Endothelial cell of umbilical vein (primary cell): ENCODE data around the gene ATP5PD. TPM values are rescaled to one million over a fixed set of nuclear protein-coding genes. Genes with fewer than 3 reads are reported as not detected.
A peak's percentile ranks its signal among the peaks of the same experiment; 100 is the strongest.

ENCODE experiments used
- BruUV-seq: library from RNA; stranded (reverse); fragments of 400-500 nt; replicated peaks from 2 replicates; lab custom pipeline; 2021; lab: Mats Ljungman, UMichigan
- CTCF ChIA-PET: fragments of 300-600, 350-600 bp; sonication (Branson Sonifier 250); formaldehyde crosslinking; loops from one replicate; lab custom pipeline; 2021; ENCODE audit warnings: antibody characterized with exemption, inconsistent platforms; lab: Charles Lee
- POLR2A ChIA-PET: fragments of 300-600, 350-600 bp; sonication (Branson Sonifier 250); formaldehyde crosslinking; loops from one replicate; lab custom pipeline; 2021; ENCODE audit warnings: antibody characterized with exemption, inconsistent platforms; lab: Charles Lee
- DNase-seq: peaks from one replicate; pipeline ENCODE4 v3.0.0-alpha.2; 2011; ENCODE audit warnings: low read depth, low spot score
- FAIRE-seq: peaks from 2 replicates; lab custom pipeline; 2011; peaks lifted over from hg19 to GRCh38; lab: Jason Lieb, UNC
- H2AFZ ChIP-seq: 2 replicates; pipeline ENCODE4 v1.6.0; 2012; ENCODE audit warnings: low read depth, low read length, control low read depth, inconsistent platforms
- H3K27ac ChIP-seq: 2 replicates; pipeline ENCODE4 v1.5.1; 2011; ENCODE audit warnings: low read depth, mild to moderate bottlenecking, control low read depth, low read length, moderate library complexity; ENCODE audit not compliant: insufficient read depth
- H3K27me3 ChIP-seq, 2 experiments: 2 replicates each; pipeline versions ENCODE4 v1.6.0 to v1.6.1; 2011; ENCODE audit warnings: low read length in 2 of 2, mixed read lengths in 1 of 2; ENCODE audit not compliant: control insufficient read depth in 2 of 2, insufficient read depth in 2 of 2
- H3K36me3 ChIP-seq, 2 experiments: 2 replicates in 1 of 2; 3 replicates in 1 of 2; pipeline ENCODE4 v1.5.1; 2011; ENCODE audit warnings: low read length in 2 of 2, mild to moderate bottlenecking in 1 of 2, moderate library complexity in 1 of 2; ENCODE audit not compliant: control insufficient read depth in 2 of 2, insufficient read depth in 2 of 2; ENCODE audit errors: extremely low read depth in 1 of 2
- H3K4me1 ChIP-seq: 3 replicates; pipeline ENCODE4 v1.5.1; 2011; ENCODE audit warnings: mild to moderate bottlenecking, low read length; ENCODE audit not compliant: control insufficient read depth, insufficient read depth; ENCODE audit errors: extremely low read depth
- H3K4me2 ChIP-seq: 2 replicates; pipeline ENCODE4 v1.6.1; 2011; ENCODE audit warnings: low read length, control low read depth, mixed read lengths; ENCODE audit not compliant: insufficient read depth
- H3K4me3 ChIP-seq, 3 experiments: fragments of 200-600 bp in 1 of 3; sonication (generic), shearing (Covaris generic) in 1 of 3; replicated peaks in 1 of 3; 2 replicates each; pipeline ENCODE4 v1.5.1; 2011 to 2016; ENCODE audit warnings: control low read depth in 3 of 3, low read length in 3 of 3, mild to moderate bottlenecking in 2 of 3, inconsistent platforms in 1 of 3, low read depth in 1 of 3, moderate library complexity in 1 of 3; ENCODE audit not compliant: insufficient read depth in 1 of 3
- H3K79me2 ChIP-seq: 2 replicates; pipeline ENCODE4 v1.6.0; 2012; ENCODE audit warnings: low read length, inconsistent platforms; ENCODE audit not compliant: control insufficient read depth, insufficient read depth
- H3K9ac ChIP-seq: replicated peaks from 2 replicates; pipeline ENCODE3; 2011; ENCODE audit warnings: low read length, control low read depth; ENCODE audit not compliant: insufficient read depth; ENCODE audit errors: extremely low read depth
- H3K9me1 ChIP-seq: replicated peaks from 3 replicates; pipeline ENCODE4 v1.6.0; 2011; ENCODE audit warnings: mild to moderate bottlenecking, low read length; ENCODE audit not compliant: control insufficient read depth, insufficient read depth; ENCODE audit errors: extremely low read depth
- H3K9me3 ChIP-seq: replicated peaks from 2 replicates; pipeline ENCODE4 v1.5.1; 2012; ENCODE audit warnings: low read length, inconsistent platforms; ENCODE audit not compliant: control insufficient read depth, insufficient read depth
- H4K20me1 ChIP-seq: replicated peaks from 2 replicates; pipeline ENCODE3; 2011; ENCODE audit warnings: mild to moderate bottlenecking, low read length; ENCODE audit not compliant: control insufficient read depth, insufficient read depth; ENCODE audit errors: extremely low read depth
- CTCF ChIP-seq, 2 donors: IDR thresholded peaks; 1 replicate in 1 of 2; 2 replicates in 1 of 2; pipeline ENCODE4 v1.5.1; 2011; ENCODE audit warnings: low read length in 2 of 2, mild to moderate bottlenecking in 2 of 2, moderate library complexity in 2 of 2, control low read depth in 1 of 2, inconsistent platforms in 1 of 2, low read depth in 1 of 2; ENCODE audit not compliant: insufficient read depth in 1 of 2; ENCODE audit errors: extremely low read depth in 1 of 2
- EZH2 ChIP-seq: IDR thresholded peaks from 2 replicates; pipeline ENCODE4 v1.6.1; 2012; ENCODE audit warnings: borderline replicate concordance, low read depth, mild to moderate bottlenecking, moderate library complexity, low read length, inconsistent platforms; ENCODE audit not compliant: severe bottlenecking
- GATA2 ChIP-seq: IDR thresholded peaks from 2 replicates; pipeline ENCODE4 v1.7.0; 2011; ENCODE audit warnings: low read depth, mild to moderate bottlenecking, moderate library complexity, mixed read lengths, low read length; ENCODE audit not compliant: insufficient read length, insufficient read depth
- JUN ChIP-seq: IDR thresholded peaks from 2 replicates; pipeline ENCODE4 v1.6.1; 2011; ENCODE audit warnings: borderline replicate concordance, low read depth; ENCODE audit not compliant: insufficient read length, insufficient read depth
- MAX ChIP-seq: IDR thresholded peaks from 2 replicates; pipeline ENCODE4 v1.6.1; 2011; ENCODE audit not compliant: insufficient read depth, insufficient read length
- MYC ChIP-seq: IDR thresholded peaks from one replicate; pipeline ENCODE4 v1.6.1; 2011; ENCODE audit warnings: mild to moderate bottlenecking, low read depth, low read length
- POLR2A ChIP-seq: IDR thresholded peaks from 2 replicates; pipeline ENCODE4 v1.6.1; 2012; ENCODE audit warnings: low read depth, mild to moderate bottlenecking, control low read depth, low read length
- POLR2AphosphoS5 ChIP-seq: IDR thresholded peaks from 2 replicates; pipeline ENCODE4 v1.6.1; 2012; ENCODE audit warnings: low read depth, mild to moderate bottlenecking, control low read depth, low read length, moderate library complexity; ENCODE audit not compliant: insufficient read depth
- dilution Hi-C: fragments of 300-500 bp; cut with MboI; formaldehyde crosslinking; loops from one replicate; pipeline ENCODE4 v1.15.0; 2019; ENCODE audit warnings: low sequenced_read_pairs; ENCODE audit not compliant: extremely low pct_ligation_motif_present
- intact Hi-C: fragments of 100-400 bp; cut with micrococcal nuclease; formaldehyde crosslinking; loops from one replicate; pipeline ENCODE4 v1.10.0; 2022
- polyA plus RNA-seq, 4 experiments: library from polyadenylated mRNA; depleted of rRNA in 3 of 4; stranded (reverse) in 3 of 4; unstranded in 1 of 4; fragments of >200 nt; gene quantifications; 2 replicates each; pipeline versions ENCODE4 v1.2.1 to v1.2.3, GENCODE V29; 2011 to 2012; ENCODE audit warnings: missing spikeins in 1 of 4
- total RNA-seq: library from RNA; stranded (reverse); gene quantifications from 2 replicates; pipeline ENCODE4 v1.2.3, GENCODE V29; 2021

ATP5PD gene
- total and polyA plus RNA-seq, 2 donors (not counting 3 experiments of a cell fraction or from before 2014, with no cell fraction given): 182 to 200 TPM

- BruUV-seq: TSS peak; percentile 90
- dilution Hi-C loops: no loop called here
- H3K9ac ChIP-seq: peak overlapping the region; percentile 83
- TF ChIP-seq MAX (no peak), POLR2AphosphoS5 (no peak), GATA2 (no peak), CTCF (IDR thresholded peaks at IDR 0.05; ENCODE audit: extremely low read depth in 1 of 2, insufficient read depth in 1 of 2, low read depth in 1 of 2, low read length in 2 of 2) (no peak), POLR2A (no peak), MYC (no peak), EZH2 (no peak), JUN (no peak)
- peak overlapping the region; percentile 74 for H3K4me2 ChIP-seq
- intact Hi-C loops: loop anchor here (1.0 kb wide), 3 partner anchors 21 to 51 kb away; no protein-coding TSS in a partner anchor
- H3K9me3 ChIP-seq: no peaks in the 10 kb centered on the region
- no peaks in the 10 kb centered on the region for H3K9me1 ChIP-seq
- ChIA-PET POLR2A (interaction anchor here (1.1 to 2.8 kb wide), 3 partner anchors 24 to 139 kb away, joined by 3 to 17 read pairs (median 10); partner anchors contain the start of genes CDR2L and FDXR), CTCF (interaction anchor here (0.8 to 6.0 kb wide), 21 partner anchors 9 to 194 kb away, joined by 3 to 134 read pairs (median 6); partner anchors contain the start of genes CDR2L, HID1, NT5C and NUP85)
- H2AFZ ChIP-seq: peak overlapping the region; percentile 72
- H3K79me2 ChIP-seq: peaks cover 10% of the 10 kb centered on the region
- no peaks in the 10 kb centered on the region for H3K27me3 ChIP-seq
- peaks cover 16% of the 10 kb centered on the region for H3K4me1 ChIP-seq
- peak overlapping the region; percentile 67 for H3K27ac ChIP-seq
- H4K20me1 ChIP-seq: no peaks in the 10 kb centered on the region
- DNase-seq (no peak), FAIRE-seq (no peak)
- no peaks in the 10 kb centered on the region for H3K36me3 ChIP-seq
- peak overlapping the region; percentile 14 to 89 (median 51) for H3K4me3 ChIP-seq
These were observed 34.7 kb downstream of the ATP5PD start for GRCh38 chr17:75012096-75012345.
